Karpas-422 (cell line): ENCODE data around the gene C1orf232. TPM values are rescaled to one million over a fixed set of nuclear protein-coding genes. Genes with fewer than 3 reads are reported as not detected.

ENCODE experiments used
- DNase-seq: peaks from one replicate; pipeline ENCODE4 v3.0.0-alpha.2; 2015
- H2AFZ ChIP-seq: fragments of 200-600 bp; sonication (generic); 2 replicates; pipeline ENCODE4 v1.6.1; 2014; ENCODE audit warnings: antibody characterized with exemption, low read length, mixed read lengths
- H3K27ac ChIP-seq: fragments of 200-600 bp; sonication (generic); 2 replicates; pipeline ENCODE4 v1.5.1; 2014; ENCODE audit warnings: mild to moderate bottlenecking, low read length, moderate library complexity
- H3K27me3 ChIP-seq: fragments of 200-600 bp; sonication (generic); 2 replicates; pipeline ENCODE4 v1.6.1; 2014; ENCODE audit warnings: low read length, mixed read lengths
- H3K36me3 ChIP-seq: fragments of 200-600 bp; sonication (generic); 2 replicates; pipeline ENCODE4 v1.6.1; 2014; ENCODE audit warnings: low read length, mixed read lengths; ENCODE audit not compliant: insufficient read depth
- H3K4me1 ChIP-seq: fragments of 200-600 bp; sonication (generic); 2 replicates; pipeline ENCODE4 v1.6.1; 2014; ENCODE audit warnings: mild to moderate bottlenecking, low read length, mixed read lengths
- H3K4me2 ChIP-seq: fragments of 200-600 bp; sonication (generic); 2 replicates; pipeline ENCODE4 v1.6.1; 2014; ENCODE audit warnings: low read length, low read depth, mild to moderate bottlenecking; ENCODE audit not compliant: poor library complexity, severe bottlenecking
- H3K4me3 ChIP-seq: fragments of 200-600 bp; sonication (generic); 2 replicates; pipeline ENCODE4 v1.5.1; 2014; ENCODE audit warnings: mild to moderate bottlenecking, antibody characterized with exemption, low read length, mixed read lengths
- H3K79me2 ChIP-seq: fragments of 200-600 bp; sonication (generic); 2 replicates; pipeline ENCODE4 v1.6.1; 2014; ENCODE audit warnings: mild to moderate bottlenecking, low read length, mixed read lengths
- H3K9ac ChIP-seq: fragments of 200-600 bp; sonication (generic); 2 replicates; pipeline ENCODE4 v1.6.0; 2014; ENCODE audit warnings: low read length
- H3K9me2 ChIP-seq: fragments of 200-600 bp; sonication (generic), shearing (Covaris generic); replicated peaks from 2 replicates; pipeline ENCODE4 v1.6.0; 2014; ENCODE audit warnings: mild to moderate bottlenecking, low read length, moderate library complexity; ENCODE audit not compliant: insufficient read depth
- H3K9me3 ChIP-seq: fragments of 300-700, 200-600 bp; sonication (generic); 2 replicates; pipeline ENCODE4 v1.6.1; 2014; ENCODE audit warnings: low read length, mixed read lengths
- H4K20me1 ChIP-seq: fragments of 200-600 bp; sonication (generic); 2 replicates; pipeline ENCODE4 v1.6.1; 2014; ENCODE audit warnings: mild to moderate bottlenecking, antibody characterized with exemption, low read length, low read depth; ENCODE audit not compliant: insufficient read depth
- total RNA-seq: library from RNA; depleted of rRNA; stranded (reverse); fragments of >200 nt; shearing (Covaris generic); gene quantifications from 2 replicates; pipeline ENCODE4 v1.2.3, GENCODE V29; 2014; ENCODE audit warnings: low replicate concordance; rRNA removed

The C1orf232 gene
- total RNA-seq, 1 experiment from 2014 or later: not detected

- H3K27me3 ChIP-seq: no peaks in the 10 kb centered on the region
- H3K36me3 ChIP-seq: peaks cover 9% of the 10 kb centered on the region
- H3K9ac ChIP-seq: no peak overlapping the region
- no peak overlapping the region for H3K4me2 ChIP-seq
- H3K9me3 ChIP-seq: no peaks in the 10 kb centered on the region
- H3K27ac ChIP-seq: no peak overlapping the region
- H3K4me3 ChIP-seq: no peak overlapping the region
- H2AFZ ChIP-seq: no peak overlapping the region
- H3K4me1 ChIP-seq: peaks cover 2% of the 10 kb centered on the region
- no peaks in the 10 kb centered on the region for H3K9me2 ChIP-seq
- H4K20me1 ChIP-seq: peaks cover 8% of the 10 kb centered on the region; the same call in 1 of the 2 replicates
- peaks cover under 1% of the 10 kb centered on the region; the same call in 1 of the 2 replicates for H3K79me2 ChIP-seq
- DNase-seq: no peak
These were observed 48.7 kb downstream of the C1orf232 start for GRCh38 chr1:26119892-26120608.

DNA sequence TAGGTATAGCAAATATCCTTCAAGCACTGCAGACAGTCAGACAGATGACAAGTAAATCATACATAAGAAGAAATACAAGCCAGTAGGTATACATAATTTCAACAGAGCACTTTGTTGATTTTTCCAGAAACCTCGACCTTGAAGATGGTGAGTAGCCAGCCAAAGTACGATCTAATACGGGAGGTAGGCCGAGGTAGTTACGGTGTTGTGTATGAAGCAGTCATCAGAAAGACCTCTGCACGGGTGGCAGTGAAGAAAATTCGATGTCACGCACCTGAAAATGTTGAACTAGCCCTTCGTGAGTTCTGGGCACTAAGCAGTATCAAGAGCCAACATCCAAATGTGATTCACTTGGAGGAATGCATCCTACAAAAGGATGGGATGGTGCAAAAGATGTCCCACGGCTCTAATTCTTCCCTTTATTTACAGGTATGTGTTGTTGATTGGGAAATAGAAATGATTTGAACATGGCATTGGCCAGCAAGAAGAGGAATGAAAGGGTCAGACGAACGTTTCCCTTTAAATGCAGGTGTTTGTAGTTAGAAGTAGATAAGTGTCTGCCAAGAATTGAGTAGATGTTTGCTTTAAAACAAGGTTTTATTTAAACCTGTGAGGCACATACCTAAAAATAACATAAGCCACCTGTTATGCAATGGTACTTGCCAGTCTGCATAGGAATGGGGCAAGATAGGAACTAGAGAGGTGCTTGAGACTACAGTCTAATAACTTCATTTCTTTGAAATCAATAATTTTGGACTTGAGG is 54.4 kb downstream of the C1orf232 start:
- Histone ChIP-seq H3K36me3 (no peaks in the 10 kb centered on the region; the same call in 1 of the 2 replicates), H3K9ac (no peak overlapping the region), H3K4me2 (peak overlapping the region; percentile 35), H3K9me2 (no peaks in the 10 kb centered on the region), H3K27me3 (no peaks in the 10 kb centered on the region), H3K4me1 (peaks cover 36% of the 10 kb centered on the region), H3K27ac (no peak overlapping the region; the same call in 1 of the 2 replicates), H4K20me1 (no peaks in the 10 kb centered on the region), H3K9me3 (no peaks in the 10 kb centered on the region), H2AFZ (no peak overlapping the region), H3K79me2 (peaks cover 27% of the 10 kb centered on the region), H3K4me3 (no peak overlapping the region)
- DNase-seq: no peak

Other genes with a start within 250 kb of the C1orf232 start
- gene PAFAH2, start 170.9 kb downstream of the C1orf232 start, total RNA-seq: 1.6 and 3.6 TPM in 2 replicates
- gene EXTL1, start 147.2 kb downstream of the C1orf232 start, total RNA-seq: not detected in 2 replicates
- not detected in 2 replicates for gene SLC30A2, start 122.8 kb downstream of the C1orf232 start, total RNA-seq
- gene TRIM63, start 101.3 kb downstream of the C1orf232 start, total RNA-seq: not detected in 2 replicates
- gene PDIK1L, start 57.1 kb downstream of the C1orf232 start, total RNA-seq: 7.0 and 11.0 TPM in 2 replicates
- not detected in 2 replicates for gene FAM110D, start 9.9 kb downstream of the C1orf232 start, total RNA-seq
- gene ZNF593, start 945 bp upstream of the C1orf232 start, total RNA-seq: 58.5 and 133 TPM in 2 replicates
- 0.18 TPM in 1 of 2 replicates, not detected in the other for gene ZNF593OS, start 2.9 kb upstream of the C1orf232 start, total RNA-seq
- gene CNKSR1, start 8.5 kb upstream of the C1orf232 start, total RNA-seq: 0.29 and 1.5 TPM in 2 replicates
- not detected in 2 replicates for gene CATSPER4, start 21.6 kb upstream of the C1orf232 start, total RNA-seq
- gene CEP85, start 65.2 kb upstream of the C1orf232 start, total RNA-seq: 23.8 and 31.5 TPM in 2 replicates
- 108 and 143 TPM in 2 replicates for gene SH3BGRL3, start 111.1 kb upstream of the C1orf232 start, total RNA-seq
- gene UBXN11, start 137.7 kb upstream of the C1orf232 start, total RNA-seq: 20.7 and 56.0 TPM in 2 replicates
- 614 and 735 TPM in 2 replicates for gene CD52, start 149.0 kb upstream of the C1orf232 start, total RNA-seq
- gene CRYBG2, start 185.2 kb upstream of the C1orf232 start, total RNA-seq: 1.3 TPM in 1 of 2 replicates, not detected in the other
- not detected in 2 replicates for gene ZNF683, start 203.8 kb upstream of the C1orf232 start, total RNA-seq
- gene LIN28A, start 241.9 kb upstream of the C1orf232 start, total RNA-seq: 0.04 TPM in 1 of 2 replicates, not detected in the other